ENCODE measurements around the gene ITPK1.
"Not testable (repeated sequence)": the region's sequence is repeated elsewhere in the genome, so short reads cannot be mapped to it uniquely, and the experiment has no call there.

Gene ITPK1

DNA sequence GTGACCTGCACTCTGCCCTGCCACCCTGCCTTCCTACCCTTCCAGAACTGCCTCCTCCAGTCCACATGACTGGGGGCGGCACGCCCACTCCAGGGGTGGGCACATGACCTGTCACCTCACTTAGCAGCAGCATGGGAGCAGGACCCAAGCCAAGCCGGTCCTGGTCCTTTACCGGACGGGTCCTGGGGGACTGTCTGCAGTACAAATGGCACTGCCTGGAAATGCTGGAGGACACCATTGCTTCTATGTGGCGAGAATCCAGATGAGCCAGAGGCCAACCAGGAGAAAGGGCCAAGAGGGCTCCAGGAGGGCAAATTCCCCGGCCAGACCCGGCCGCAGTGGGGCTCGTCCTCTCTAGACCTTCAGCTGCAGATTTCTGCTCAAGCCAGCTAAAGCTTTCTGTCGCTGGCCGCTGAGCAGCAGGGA, 33.1 kb downstream of the ITPK1 start:
- no peak for DNase-seq

DNA sequence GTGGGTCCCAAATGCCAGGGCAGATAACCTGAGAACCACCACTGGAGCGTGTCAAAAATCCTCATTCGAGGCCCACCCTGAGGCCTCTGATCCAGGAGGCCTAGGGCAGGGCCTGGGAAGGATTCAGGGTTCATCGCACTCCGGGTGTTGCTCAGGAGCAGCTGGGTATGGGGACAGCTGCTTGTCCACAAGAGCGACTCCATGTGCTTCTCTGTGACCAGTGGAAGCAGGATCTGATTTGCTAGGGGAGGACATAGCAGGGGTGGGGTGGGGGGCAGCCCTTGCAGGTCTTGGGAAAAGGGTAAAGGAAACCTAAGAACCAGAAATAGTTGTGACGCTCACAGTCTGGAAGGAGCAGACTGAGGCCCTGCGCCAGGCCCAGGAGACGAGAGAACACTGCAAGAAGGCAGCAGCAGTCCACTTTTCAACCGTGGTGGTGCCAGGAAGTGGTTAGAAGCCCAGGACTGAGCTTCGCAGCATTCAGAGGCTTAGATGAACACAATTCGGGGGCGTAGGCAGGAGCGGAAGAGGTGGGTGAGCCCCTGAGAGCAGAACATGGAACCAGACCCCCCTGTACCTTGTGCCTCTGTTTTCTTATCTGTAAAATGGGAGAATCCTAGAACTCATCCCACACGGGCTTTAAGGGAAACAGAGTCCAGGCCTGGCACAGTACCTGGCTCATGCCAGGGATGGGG, 33.7 kb downstream of the ITPK1 start:
- no peak for DNase-seq

GRCh38 chr14:93079865-93080403, 35.8 kb downstream of the ITPK1 start:
- DNase-seq = no peak

- no peak for DNase-seq
These were observed 36.4 kb downstream of the ITPK1 start for GRCh38 chr14:93079321-93079720.

DNA sequence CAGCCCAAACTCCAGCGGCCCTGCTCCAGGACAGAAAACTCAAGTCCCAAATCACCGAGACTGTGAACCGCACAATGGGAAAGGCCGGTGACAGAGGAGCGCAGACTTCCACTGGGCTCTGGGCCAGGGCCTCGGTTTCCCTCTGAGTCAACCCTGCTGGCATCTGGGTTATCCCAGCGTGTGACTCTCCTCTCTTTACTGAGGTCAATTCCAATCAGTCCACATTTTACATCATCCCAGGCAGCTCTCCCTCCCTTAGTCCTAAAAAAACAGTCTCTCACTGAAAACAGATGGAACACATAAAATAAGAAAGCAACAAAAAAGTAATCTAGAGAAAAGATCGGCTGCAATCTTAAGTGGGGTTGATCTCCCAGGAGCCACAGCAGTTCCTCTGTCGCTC, 36.9 kb downstream of the ITPK1 start:
- DNase-seq = no peak

DNA sequence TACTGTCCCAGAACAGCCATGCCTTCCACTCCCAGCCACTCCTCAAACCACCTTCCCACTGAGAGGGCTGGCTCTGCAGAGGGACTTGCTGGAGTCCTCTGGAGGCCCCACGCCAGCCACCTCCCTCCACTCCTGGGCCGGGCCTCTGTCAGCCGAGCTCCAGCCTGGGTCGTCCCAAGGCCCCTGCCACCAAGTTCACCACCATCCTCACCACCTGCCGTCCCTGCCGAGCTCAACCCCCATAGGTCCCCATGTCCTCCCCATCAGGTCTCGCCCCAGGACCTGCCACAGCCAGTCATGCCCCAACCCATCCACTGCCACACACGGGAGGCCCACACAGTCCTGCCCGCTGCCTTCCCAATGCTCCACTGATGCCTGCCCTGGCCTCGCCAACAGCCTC, 39.0 kb downstream of the ITPK1 start:
- no peak for DNase-seq

- DNase-seq = no peak
These were observed 39.8 kb downstream of the ITPK1 start for GRCh38 chr14:93075891-93076290.

DNA sequence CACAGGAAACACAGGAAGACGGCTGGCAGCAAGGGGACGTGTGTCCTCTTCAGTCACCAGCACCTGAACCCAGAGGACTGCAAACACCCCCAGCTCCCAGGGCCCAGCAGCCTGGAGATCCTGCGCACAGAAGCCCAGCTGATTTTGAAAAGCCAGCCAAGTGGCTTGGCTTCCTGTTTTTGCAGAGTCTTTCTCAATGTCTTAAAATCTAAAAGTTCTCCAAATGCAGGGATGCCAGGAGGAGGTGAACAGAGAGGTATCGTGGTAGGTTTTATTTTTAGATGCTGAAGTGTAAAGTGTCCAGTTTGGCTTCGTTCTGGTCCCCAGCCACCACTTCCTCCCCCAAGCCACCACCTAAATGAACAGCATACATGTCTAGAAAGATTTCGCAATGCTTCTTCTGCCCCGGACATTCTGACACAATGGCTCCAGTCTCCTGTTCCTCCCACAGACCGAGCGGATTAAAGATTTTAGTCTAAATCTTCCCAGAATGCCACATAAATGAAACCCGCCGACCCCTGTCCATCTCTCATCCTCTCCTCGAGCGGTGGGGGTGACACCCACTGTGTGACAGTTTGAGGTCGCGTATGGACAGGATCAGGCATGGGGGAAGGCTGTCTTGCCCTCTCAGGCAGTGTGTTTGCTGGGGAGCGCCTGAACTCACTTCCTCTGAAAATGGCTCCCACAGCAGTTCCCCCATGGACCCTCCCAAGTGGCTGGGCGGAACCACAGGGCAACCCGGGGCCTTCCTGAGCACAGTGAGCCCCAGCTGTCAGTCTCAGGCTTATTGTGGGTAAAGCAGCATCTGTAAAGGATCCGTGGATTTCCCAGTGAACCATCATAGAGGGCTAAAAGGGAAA, 41.6 kb downstream of the ITPK1 start:
- DNase-seq = no peak

DNA sequence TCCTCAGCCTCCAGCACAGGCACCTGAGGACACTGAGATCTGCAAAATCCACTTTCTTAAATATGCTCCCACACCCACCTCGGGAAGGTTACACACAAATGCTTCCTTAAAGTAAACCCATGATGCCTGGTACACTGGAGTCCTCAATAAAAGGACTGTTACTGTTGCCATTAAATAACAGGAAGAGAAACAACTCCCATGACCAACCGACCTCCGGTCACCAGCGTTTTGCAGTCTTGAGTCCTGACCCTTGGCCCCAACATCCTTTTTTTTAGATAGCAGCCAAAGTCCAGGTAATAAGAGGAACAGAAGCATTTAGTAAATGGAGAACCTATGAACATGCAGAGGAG, 42.4 kb downstream of the ITPK1 start:
- DNase-seq = no peak

- no peak for DNase-seq
These were observed 42.9 kb downstream of the ITPK1 start for GRCh38 chr14:93072659-93073357.

DNA sequence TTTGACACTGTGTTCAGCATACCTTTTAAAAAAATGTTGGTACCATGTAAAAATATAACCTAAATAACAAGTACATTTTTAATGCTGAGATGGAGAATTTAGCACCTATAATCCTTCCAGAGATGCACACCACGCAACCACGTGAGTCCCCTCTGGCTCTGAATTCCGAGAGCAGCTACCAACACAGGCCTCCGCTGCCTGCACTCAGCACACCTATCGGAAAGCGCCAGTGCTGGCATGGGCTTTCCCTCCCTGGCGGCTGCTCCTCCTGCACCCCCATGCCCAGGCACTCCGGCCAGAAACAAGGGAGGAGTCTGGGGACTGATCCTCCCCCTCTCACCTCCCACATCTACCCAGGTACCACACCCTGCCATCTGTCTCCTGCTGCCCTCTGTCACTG, 47.0 kb downstream of the ITPK1 start:
- no peak for DNase-seq

DNA sequence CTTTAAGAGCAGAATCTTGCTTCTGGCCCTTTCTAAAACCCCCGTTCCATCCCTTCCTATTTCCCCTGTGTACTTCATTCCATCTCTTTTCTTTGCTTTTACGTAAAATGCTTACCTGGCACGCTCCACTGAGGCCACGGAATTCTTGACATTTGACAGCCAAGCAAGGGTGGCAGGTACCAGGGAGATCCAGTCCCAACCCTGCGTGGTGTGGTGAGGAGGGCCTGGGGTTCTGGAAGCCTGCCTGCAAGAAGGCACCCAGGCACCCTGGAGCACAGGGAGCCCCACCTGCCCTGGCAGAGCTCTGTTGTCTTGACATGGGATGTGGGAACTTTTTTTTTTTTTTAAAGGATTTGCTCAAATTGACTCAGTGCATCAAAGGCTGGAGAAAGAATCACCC, 48.6 kb downstream of the ITPK1 start:
- DNase-seq = no peak

GRCh38 chr14:93065272-93065730, 50.4 kb downstream of the ITPK1 start:
- no peak for DNase-seq

DNA sequence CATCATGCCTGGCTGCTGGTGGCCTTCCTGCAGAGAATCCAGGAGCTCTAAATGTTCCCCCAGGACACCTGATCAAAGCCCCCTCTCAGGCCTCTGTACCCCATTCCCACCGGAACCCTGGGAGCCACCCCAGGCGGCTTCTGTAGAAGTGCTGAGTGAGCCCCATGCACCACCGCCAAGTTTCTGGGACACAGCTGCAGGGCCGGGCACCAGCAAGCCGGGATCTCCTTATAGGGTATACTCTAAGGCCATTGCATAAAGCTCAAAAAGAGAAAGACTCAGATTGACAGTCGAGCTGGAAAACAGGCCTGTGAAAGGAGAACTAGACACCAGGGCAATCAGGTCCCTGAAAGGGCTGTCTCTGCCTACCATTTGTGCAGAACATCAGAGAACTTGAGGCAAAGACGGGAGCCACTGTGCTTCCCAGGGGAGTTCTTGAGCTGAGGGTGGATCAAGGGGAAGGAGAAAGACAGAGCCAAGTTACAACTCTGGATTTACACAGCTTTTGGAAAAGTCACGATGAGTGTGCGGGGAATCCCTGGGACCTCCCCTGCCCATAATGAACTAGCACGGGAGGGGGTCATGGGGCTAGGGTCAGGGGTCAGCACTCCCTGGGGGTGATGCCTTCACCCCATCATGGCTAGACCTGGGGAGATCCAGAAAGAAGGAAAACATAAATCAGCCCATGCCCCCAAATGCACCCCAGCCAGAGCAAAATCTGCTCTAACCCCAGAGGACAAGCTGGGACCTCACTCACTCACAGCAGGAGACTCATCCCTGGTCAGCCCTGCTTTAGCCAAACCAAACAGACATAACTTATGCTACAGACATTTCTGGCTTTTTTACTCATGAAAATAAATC, 51.1 kb downstream of the ITPK1 start:
- DNase-seq = no peak

- no peak for DNase-seq
These were observed 52.3 kb downstream of the ITPK1 start for GRCh38 chr14:93063393-93063792.

DNA sequence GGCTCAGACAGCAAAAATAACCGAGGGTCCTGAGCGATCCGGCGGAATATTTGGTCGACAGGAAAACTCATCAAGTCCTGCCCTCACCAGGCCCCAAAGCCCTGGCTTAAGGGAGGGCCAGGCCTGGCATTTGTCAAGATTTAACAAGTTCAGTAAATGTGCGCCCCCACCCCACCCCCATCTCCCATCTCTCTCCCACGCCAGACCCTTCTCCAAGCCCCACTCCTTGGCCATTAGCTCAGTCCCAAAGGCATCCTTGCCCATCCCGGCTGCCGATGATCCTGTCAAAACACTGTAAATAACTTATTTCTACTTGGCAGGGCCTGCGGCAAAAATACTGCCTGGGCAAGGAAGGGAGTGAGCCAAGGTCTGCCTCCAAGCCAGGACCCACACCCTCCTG, 52.8 kb downstream of the ITPK1 start:
- DNase-seq = no peak

- not testable (repeated sequence) for DNase-seq
These were observed 53.7 kb downstream of the ITPK1 start for GRCh38 chr14:93062013-93062412.

- DNase-seq = no peak
These were observed 54.2 kb downstream of the ITPK1 start for GRCh38 chr14:93061380-93062012.

DNA sequence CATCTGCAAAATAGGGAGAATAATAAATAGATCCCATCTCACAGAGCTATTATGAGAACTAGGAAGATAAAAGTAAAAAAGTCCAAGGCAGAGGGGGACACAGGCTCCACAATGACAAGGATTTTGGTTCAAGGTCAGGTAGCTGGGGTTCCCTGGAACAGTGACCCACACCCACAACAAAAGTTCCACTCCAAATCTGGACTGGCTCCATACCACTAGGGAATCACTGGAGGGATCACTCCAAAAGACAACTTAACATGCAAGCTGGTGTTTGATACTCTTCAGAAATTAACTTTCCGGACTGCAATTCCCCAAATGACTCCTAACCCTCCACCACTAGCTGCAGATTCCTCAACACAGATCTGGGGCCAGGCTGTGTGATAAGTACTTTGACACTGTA, 54.9 kb downstream of the ITPK1 start:
- DNase-seq = no peak

DNA sequence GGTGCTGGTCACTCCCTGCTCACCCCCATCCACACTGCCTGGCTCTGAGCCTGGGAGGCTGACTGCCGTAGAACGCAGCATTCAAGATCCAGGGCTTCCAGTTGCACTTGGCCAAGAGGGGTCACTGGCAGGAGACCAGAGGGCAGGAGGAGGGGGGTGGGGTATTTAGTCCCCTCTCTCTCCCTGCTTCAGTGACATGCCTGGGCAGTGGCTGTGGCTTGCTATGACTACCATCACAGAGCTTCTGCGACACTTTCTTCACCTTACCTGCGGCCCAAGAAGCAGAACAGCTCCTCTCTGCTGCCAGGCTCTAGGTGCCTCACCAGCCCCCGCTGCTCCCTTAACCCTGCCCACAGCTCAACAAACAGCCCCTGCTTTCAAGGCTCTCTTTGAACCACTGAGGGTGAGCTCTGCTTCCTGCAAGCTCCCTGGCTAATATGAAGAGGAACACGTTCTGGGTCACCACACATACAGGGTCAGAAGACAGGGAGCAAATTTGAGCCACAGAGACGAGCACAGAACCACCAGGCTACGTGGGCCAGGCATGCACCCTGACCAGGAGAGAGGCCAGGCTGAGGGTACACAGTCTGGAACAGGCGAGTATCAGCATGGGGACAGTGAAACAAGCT, 55.7 kb downstream of the ITPK1 start:
- DNase-seq = no peak

DNA sequence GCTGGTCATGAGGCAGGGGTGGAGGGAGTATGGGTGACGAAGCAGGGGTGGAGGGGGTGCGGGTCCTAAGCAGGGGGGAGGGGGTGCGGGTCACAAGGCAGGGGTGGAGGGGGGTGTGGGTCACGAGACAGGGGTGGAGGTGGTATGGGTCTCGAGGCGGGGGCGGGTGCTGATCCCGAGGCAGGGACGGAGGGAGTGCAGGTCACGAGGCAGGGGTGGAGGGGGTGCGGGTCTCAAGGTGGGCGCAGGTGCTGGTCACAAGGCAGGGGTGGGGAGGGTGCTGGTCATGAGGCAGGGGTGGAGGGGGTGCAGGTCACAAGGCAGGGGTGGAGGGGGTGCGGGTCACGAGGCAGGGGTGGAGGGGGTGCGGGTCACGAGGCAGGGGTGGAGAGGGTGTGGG, 56.5 kb downstream of the ITPK1 start:
- no peak for DNase-seq

All from T-helper 9 cell (primary cell).